ENCODE results near the gene ZNF548.
"Not testable (repeated sequence)": the region's sequence is repeated elsewhere in the genome, so short reads cannot be mapped to it uniquely, and the experiment has no call there.

ZNF548 gene

GRCh38 chr19:57389730-57390598, at the start of gene ZNF548:
TSS of gene ZNF548 (plus strand) at chr19:57389854. CDS start at chr19:57390100, 246 bp downstream.
- DNase-seq, result peak; percentile 47

- no peak for DNase-seq
These were observed 47.1 kb upstream of the ZNF548 start for GRCh38 chr19:57342582-57342981.

- DNase-seq, result no peak
These were observed 41.5 kb upstream of the ZNF548 start for GRCh38 chr19:57348136-57348535.

- DNase-seq, result peak; percentile 69
These were observed 38.5 kb upstream of the ZNF548 start, which contains the start of gene ZNF304 for GRCh38 chr19:57350877-57351805. TSS of gene ZNF304 (plus strand) at chr19:57351271. CDS start at chr19:57351665, 394 bp downstream.

- DNase-seq, result no peak
These were observed 37.8 kb upstream of the ZNF548 start for GRCh38 chr19:57351867-57352266.

- DNase-seq, result no peak
These were observed 33.7 kb upstream of the ZNF548 start for GRCh38 chr19:57355916-57356315.

- no peak for DNase-seq
These were observed 32.2 kb upstream of the ZNF548 start for GRCh38 chr19:57357406-57357805.

GRCh38 chr19:57359300-57359699, 30.4 kb upstream of the ZNF548 start:
- DNase-seq, result no peak

GRCh38 chr19:57362419-57362818, 27.2 kb upstream of the ZNF548 start:
- no peak for DNase-seq

- DNase-seq, result peak; percentile 67
These were observed 26.5 kb upstream of the ZNF548 start, which contains the start of the genes TRAPPC2B and ZNF547 for GRCh38 chr19:57362997-57363687. TSS of gene TRAPPC2B (plus strand) at chr19:57363551. CDS start at chr19:57364834, 1,283 bp downstream. TSS of gene ZNF547 (plus strand) at chr19:57363551. CDS start at chr19:57368556, 5,005 bp downstream.

GRCh38 chr19:57363688-57364181, 25.9 kb upstream of the ZNF548 start:
- no peak for DNase-seq

GRCh38 chr19:57366776-57367175, 22.9 kb upstream of the ZNF548 start:
- no peak for DNase-seq

- no peak for DNase-seq
These were observed 15.5 kb upstream of the ZNF548 start for GRCh38 chr19:57374179-57374578.

- not testable (repeated sequence) for DNase-seq
These were observed 15.0 kb upstream of the ZNF548 start for GRCh38 chr19:57374647-57375046.

GRCh38 chr19:57376151-57376550, 13.5 kb upstream of the ZNF548 start:
- no peak for DNase-seq

GRCh38 chr19:57377498-57378146, 12.0 kb upstream of the ZNF548 start:
- no peak for DNase-seq

GRCh38 chr19:57380923-57381322, 8.7 kb upstream of the ZNF548 start:
- no peak for DNase-seq

- DNase-seq, result no peak
These were observed 6.7 kb upstream of the ZNF548 start for GRCh38 chr19:57382806-57383488.

- no peak for DNase-seq
These were observed 392 bp upstream of the ZNF548 start for GRCh38 chr19:57389194-57389729.

GRCh38 chr19:57395710-57396109, 6.1 kb downstream of the ZNF548 start:
- no peak for DNase-seq

- no peak for DNase-seq
These were observed 9.2 kb downstream of the ZNF548 start for GRCh38 chr19:57398868-57399267.

Data from 8988T (cell line).